Muscle layer of colon (tissue), 2 donors: ENCODE data around the gene APPL1.

Experiments used
- H3K27ac ChIP-seq: one replicate; pipeline ENCODE4 v1.7.0; 2013; ENCODE audit warnings: low read depth, mild to moderate bottlenecking, low read length, moderate library complexity
- H3K27me3 ChIP-seq, 2 donors: one replicate each; pipeline ENCODE4 v1.7.0; 2013; ENCODE audit warnings: low read length in 2 of 2, mild to moderate bottlenecking in 2 of 2; ENCODE audit not compliant: insufficient read depth in 2 of 2, control insufficient read depth in 1 of 2
- H3K36me3 ChIP-seq: one replicate; pipeline ENCODE4 v1.7.0; 2013; ENCODE audit warnings: mild to moderate bottlenecking, low read length; ENCODE audit not compliant: insufficient read depth
- H3K4me1 ChIP-seq: one replicate; pipeline ENCODE4 v1.7.0; 2013; ENCODE audit warnings: mild to moderate bottlenecking, low read length; ENCODE audit not compliant: insufficient read depth
- H3K4me3 ChIP-seq, 2 donors: one replicate each; pipeline ENCODE4 v1.7.0; 2013; ENCODE audit warnings: low read length in 2 of 2, low read depth in 1 of 2, mild to moderate bottlenecking in 1 of 2, moderate library complexity in 1 of 2
- H3K9ac ChIP-seq: one replicate; pipeline ENCODE4 v1.7.0; 2013; ENCODE audit warnings: low read length
- H3K9me3 ChIP-seq: one replicate; pipeline ENCODE4 v1.7.0; 2013; ENCODE audit warnings: mild to moderate bottlenecking, low read length
- donor health status: abdominal sarcoma.
- donor health status: Adenocarcinoma of cecum.

Gene APPL1

GRCh38 chr3:57227930-57228751 is 612 bp downstream of the APPL1 start:
- Histone ChIP-seq H3K4me3 (peak overlapping the region; percentile 80 to 87), H3K27me3 (no peaks in the 10 kb centered on the region), H3K9ac (peak overlapping the region; percentile 56), H3K36me3 (no peaks in the 10 kb centered on the region), H3K9me3 (no peaks in the 10 kb centered on the region), H3K27ac (peak overlapping the region; percentile 91), H3K4me1 (peaks cover 16% of the 10 kb centered on the region)

GRCh38 chr3:57230006-57230405 is 2.5 kb downstream of the APPL1 start:
- Histone ChIP-seq H3K27me3 (no peaks in the 10 kb centered on the region), H3K4me1 (peaks cover 19% of the 10 kb centered on the region), H3K9me3 (no peaks in the 10 kb centered on the region), H3K36me3 (no peaks in the 10 kb centered on the region), H3K9ac (no peak overlapping the region), H3K27ac (no peak overlapping the region), H3K4me3 (no peak overlapping the region)

- Histone ChIP-seq H3K4me1 (peaks cover 21% of the 10 kb centered on the region), H3K9me3 (no peaks in the 10 kb centered on the region), H3K27me3 (no peaks in the 10 kb centered on the region), H3K4me3 (no peak overlapping the region), H3K9ac (no peak overlapping the region), H3K36me3 (peaks cover 8% of the 10 kb centered on the region), H3K27ac (no peak overlapping the region)
Observed at GRCh38 chr3:57233799-57234198, 6.3 kb downstream of the APPL1 start.

- H3K27me3 ChIP-seq, result no peaks in the 10 kb centered on the region
- H3K27ac ChIP-seq, result no peak overlapping the region
Observed at GRCh38 chr3:57234613-57235575, 7.4 kb downstream of the APPL1 start.

GRCh38 chr3:57244946-57245345 is 17.4 kb downstream of the APPL1 start:
- Histone ChIP-seq H3K4me1 (no peaks in the 10 kb centered on the region), H3K9ac (no peak overlapping the region), H3K27ac (no peak overlapping the region), H3K9me3 (no peaks in the 10 kb centered on the region), H3K36me3 (peaks cover 70% of the 10 kb centered on the region), H3K4me3 (no peak overlapping the region), H3K27me3 (no peaks in the 10 kb centered on the region)

More at GRCh38 chr3:57234613-57235575, 7.4 kb downstream of the APPL1 start:
- Histone ChIP-seq H3K4me1 (peaks cover 14% of the 10 kb centered on the region), H3K9me3 (no peaks in the 10 kb centered on the region), H3K9ac (no peak overlapping the region), H3K36me3 (peaks cover 14% of the 10 kb centered on the region), H3K4me3 (no peak overlapping the region)

- Histone ChIP-seq H3K9me3 (no peaks in the 10 kb centered on the region), H3K9ac (no peak overlapping the region), H3K4me1 (no peaks in the 10 kb centered on the region), H3K36me3 (peaks cover 46% of the 10 kb centered on the region), H3K27ac (no peak overlapping the region), H3K27me3 (no peaks in the 10 kb centered on the region), H3K4me3 (no peak overlapping the region)
Observed at GRCh38 chr3:57252404-57252803, 24.9 kb downstream of the APPL1 start.

- no peak overlapping the region for H3K4me3 ChIP-seq
- H3K9me3 ChIP-seq, result no peaks in the 10 kb centered on the region
- H3K27ac ChIP-seq, result no peak overlapping the region
- peaks cover 56% of the 10 kb centered on the region for H3K36me3 ChIP-seq
- no peaks in the 10 kb centered on the region for H3K4me1 ChIP-seq
- H3K27me3 ChIP-seq, result no peaks in the 10 kb centered on the region
- H3K9ac ChIP-seq, result no peak overlapping the region
Observed at GRCh38 chr3:57256844-57257243, 29.3 kb downstream of the APPL1 start.

GRCh38 chr3:57257678-57258077 is 30.1 kb downstream of the APPL1 start:
- H3K36me3 ChIP-seq, result peaks cover 50% of the 10 kb centered on the region
- no peaks in the 10 kb centered on the region for H3K27me3 ChIP-seq
- H3K4me1 ChIP-seq, result no peaks in the 10 kb centered on the region
- no peak overlapping the region for H3K4me3 ChIP-seq
- no peaks in the 10 kb centered on the region for H3K9me3 ChIP-seq
- no peak overlapping the region for H3K9ac ChIP-seq
- H3K27ac ChIP-seq, result no peak overlapping the region

GRCh38 chr3:57261119-57261518 is 33.6 kb downstream of the APPL1 start:
- no peaks in the 10 kb centered on the region for H3K4me1 ChIP-seq
- peaks cover 54% of the 10 kb centered on the region for H3K36me3 ChIP-seq
- H3K9ac ChIP-seq, result no peak overlapping the region
- H3K27ac ChIP-seq, result no peak overlapping the region
- H3K27me3 ChIP-seq, result no peaks in the 10 kb centered on the region
- no peak overlapping the region for H3K4me3 ChIP-seq
- no peaks in the 10 kb centered on the region for H3K9me3 ChIP-seq

GRCh38 chr3:57261929-57262328 is 34.4 kb downstream of the APPL1 start:
- H3K36me3 ChIP-seq, result peaks cover 58% of the 10 kb centered on the region
- H3K4me3 ChIP-seq, result no peak overlapping the region
- no peaks in the 10 kb centered on the region for H3K27me3 ChIP-seq

GRCh38 chr3:57268416-57268815 is 40.9 kb downstream of the APPL1 start:
- no peak overlapping the region for H3K27ac ChIP-seq
- H3K4me3 ChIP-seq, result no peak overlapping the region
- no peaks in the 10 kb centered on the region for H3K9me3 ChIP-seq
- H3K36me3 ChIP-seq, result peaks cover 49% of the 10 kb centered on the region
- no peak overlapping the region for H3K9ac ChIP-seq
- no peaks in the 10 kb centered on the region for H3K4me1 ChIP-seq
- no peaks in the 10 kb centered on the region for H3K27me3 ChIP-seq

More at GRCh38 chr3:57261929-57262328, 34.4 kb downstream of the APPL1 start:
- Histone ChIP-seq H3K9ac (no peak overlapping the region), H3K4me1 (no peaks in the 10 kb centered on the region), H3K27ac (no peak overlapping the region), H3K9me3 (no peaks in the 10 kb centered on the region)
